ENCODE measurements around the gene GALR2. TPM values are rescaled to one million over a fixed set of nuclear protein-coding genes. Genes with fewer than 3 reads are reported as not detected.

The GALR2 gene
- total RNA-seq, 1 donor, result not detected

DNA sequence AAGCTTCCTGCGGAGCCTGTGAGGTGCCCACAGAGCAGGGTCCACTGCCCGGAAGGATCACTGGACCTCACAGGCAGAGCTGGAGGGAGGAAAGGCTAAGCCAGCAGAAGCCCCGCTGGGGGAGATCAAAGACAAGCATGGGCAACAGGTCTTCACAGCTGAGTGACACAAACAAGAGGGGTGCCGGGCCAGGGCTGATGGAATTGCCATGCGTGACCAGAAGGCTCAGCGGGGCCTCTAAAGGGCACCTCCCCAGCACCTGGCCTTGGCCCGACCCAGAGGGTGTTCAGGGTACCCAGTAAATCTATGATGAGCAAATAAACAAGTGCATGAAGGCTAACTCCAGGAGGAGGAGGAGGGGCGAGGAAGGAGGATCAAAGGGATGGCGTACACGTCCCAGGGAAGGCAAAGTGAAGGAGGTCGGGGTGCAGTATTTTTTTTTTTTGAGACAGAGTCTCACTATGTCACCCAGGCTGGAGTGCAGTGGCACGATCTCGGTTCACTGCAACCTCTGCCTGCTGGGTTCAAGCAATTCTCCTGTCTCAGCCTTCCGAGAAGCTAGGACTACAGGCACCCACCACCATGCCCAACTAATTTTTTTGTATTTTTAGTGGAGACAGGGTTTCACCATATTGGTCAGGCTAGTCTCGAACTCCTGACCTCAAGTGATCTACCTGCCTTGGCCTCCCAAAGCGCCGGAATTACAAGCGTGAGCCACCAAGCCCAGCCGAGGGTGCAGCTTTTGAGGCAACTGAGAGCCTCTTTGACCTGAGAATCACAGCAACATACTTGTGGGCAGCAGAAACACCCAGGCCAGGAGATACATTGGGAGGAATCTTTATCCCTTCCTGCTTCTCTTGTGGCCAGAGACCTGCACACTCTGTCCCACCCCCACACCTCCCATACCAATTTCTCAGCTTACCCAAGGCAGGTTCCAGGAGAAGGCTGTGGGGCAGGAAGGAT is 45.1 kb downstream of the GALR2 start:
- no peak for TF ChIP-seq CTCF (IDR thresholded peaks at IDR 0.05; ENCODE audit: insufficient read depth, low read depth, low read length)
- no peak for DNase-seq (ENCODE audit: low read depth)
- H3K4me3 ChIP-seq (ENCODE audit: low read depth, low read length), result no peak overlapping the region

DNA sequence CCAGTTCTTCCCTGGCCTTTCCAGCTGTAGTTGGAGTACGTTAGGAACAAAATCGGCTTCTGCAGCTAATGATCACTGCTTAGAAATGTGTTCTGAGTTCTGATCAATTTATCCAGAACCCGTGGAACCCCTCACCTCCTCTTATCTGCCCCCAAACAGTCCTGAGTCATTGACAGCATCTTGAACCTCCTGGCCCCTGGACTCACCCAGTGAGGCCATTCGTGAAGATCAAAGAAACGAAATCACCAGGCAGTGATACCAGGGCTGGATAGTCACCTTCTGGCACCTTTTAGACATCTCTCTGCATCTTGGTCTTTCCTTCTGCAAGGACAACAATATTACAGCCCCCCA is 46.1 kb downstream of the GALR2 start:
- no peak for TF ChIP-seq CTCF (IDR thresholded peaks at IDR 0.05; ENCODE audit: insufficient read depth, low read depth, low read length)

GRCh38 chr17:76121932-76122430 is 47.4 kb downstream of the GALR2 start:
- no peak overlapping the region for H3K4me3 ChIP-seq (ENCODE audit: low read depth, low read length)
- DNase-seq (ENCODE audit: low read depth), result no peak
- no peak for TF ChIP-seq CTCF (IDR thresholded peaks at IDR 0.05; ENCODE audit: insufficient read depth, low read depth, low read length)

More for the DNA sequence above, 46.1 kb downstream of the GALR2 start:
- H3K4me3 ChIP-seq (ENCODE audit: low read depth, low read length), result no peak overlapping the region
- no peak for DNase-seq (ENCODE audit: low read depth)

DNA sequence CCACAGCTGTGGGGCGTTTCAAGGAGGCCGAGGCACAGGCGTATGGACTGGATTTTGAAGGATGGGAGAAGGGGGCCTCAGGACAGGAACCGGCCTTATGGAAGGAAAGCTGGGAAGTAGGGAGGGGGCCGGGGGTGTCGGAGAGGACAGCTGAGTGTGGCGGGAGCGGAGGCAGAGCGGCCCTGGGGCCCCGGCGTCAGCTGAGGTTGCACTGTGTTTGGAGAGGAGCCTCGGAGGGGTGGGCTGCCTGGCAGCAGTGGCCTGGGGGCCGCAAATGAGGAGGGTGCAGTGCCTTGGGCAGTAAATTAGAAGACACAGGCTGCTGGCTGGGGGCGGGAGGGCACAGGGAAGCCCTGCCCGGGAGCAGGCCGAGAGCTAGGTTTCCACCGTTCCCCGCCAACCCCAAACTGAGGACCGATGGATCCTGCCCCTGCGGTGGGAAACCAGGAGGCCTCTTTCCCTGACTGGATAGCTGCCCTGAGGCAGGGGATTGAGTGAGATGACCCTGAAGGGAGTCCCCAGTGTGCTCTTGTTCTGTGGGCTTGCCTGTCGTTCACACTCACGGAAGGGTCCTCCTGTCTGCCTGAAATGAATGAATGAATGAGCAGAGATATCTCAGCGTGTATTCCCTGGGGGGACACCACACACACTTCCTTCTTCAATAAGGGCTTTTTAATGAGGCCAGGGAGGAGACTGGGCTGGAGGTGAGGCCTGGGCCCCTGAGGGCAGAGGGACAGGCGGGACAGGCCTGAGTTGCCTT is 48.0 kb downstream of the GALR2 start:
- DNase-seq (ENCODE audit: low read depth), result no peak
- TF ChIP-seq CTCF (IDR thresholded peaks at IDR 0.05; ENCODE audit: insufficient read depth, low read depth, low read length), result no peak
- H3K4me3 ChIP-seq (ENCODE audit: low read depth, low read length), result no peak overlapping the region

DNA sequence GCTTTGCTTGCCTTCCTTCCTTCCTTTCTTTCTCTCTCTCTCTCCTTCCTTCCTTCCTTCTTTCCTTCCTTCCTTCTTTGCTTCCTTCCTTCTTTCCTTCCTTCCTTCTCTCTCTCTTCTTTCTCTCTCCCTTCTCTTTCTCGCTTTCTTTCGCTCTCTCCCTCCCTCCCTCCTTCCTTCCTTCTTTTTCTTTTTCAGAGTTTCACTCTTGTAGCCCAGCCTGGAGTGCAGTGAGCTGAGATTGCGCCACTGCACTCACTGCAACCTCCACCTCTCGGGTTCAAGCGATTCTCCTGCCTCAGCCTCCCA is 48.6 kb downstream of the GALR2 start:
- no peak for TF ChIP-seq CTCF (IDR thresholded peaks at IDR 0.05; ENCODE audit: insufficient read depth, low read depth, low read length)
- H3K4me3 ChIP-seq (ENCODE audit: low read depth, low read length), result no peak overlapping the region
- no peak for DNase-seq (ENCODE audit: low read depth)

- TF ChIP-seq CTCF (IDR thresholded peaks at IDR 0.05; ENCODE audit: insufficient read depth, low read depth, low read length), result no peak
- no peak for DNase-seq (ENCODE audit: low read depth)
- H3K4me3 ChIP-seq (ENCODE audit: low read depth, low read length), result no peak overlapping the region
These were observed 49.4 kb downstream of the GALR2 start for GRCh38 chr17:76123749-76124581.

All from fibroblast of villous mesenchyme (primary cell).